OCI-LY1 (cell line): ENCODE data around the gene FKBP6.

Experiments
- H2AFZ ChIP-seq: fragments of 200-600 bp; sonication (generic), shearing (Covaris generic); 2 replicates; pipeline ENCODE4 v1.6.0; 2014; ENCODE audit warnings: antibody characterized with exemption, mild to moderate bottlenecking, low read length
- H3F3A ChIP-seq: fragments of 200-600 bp; sonication (generic), shearing (Covaris generic); 2 replicates; pipeline ENCODE4 v1.6.0; 2014; ENCODE audit warnings: mild to moderate bottlenecking, antibody characterized with exemption, low read length, moderate library complexity; ENCODE audit not compliant: insufficient read depth
- H3K27ac ChIP-seq: fragments of 200-600 bp; sonication (generic); 2 replicates; pipeline ENCODE4 v1.5.1; 2014; ENCODE audit warnings: low read length, mixed run types, mild to moderate bottlenecking, low read depth; ENCODE audit not compliant: poor library complexity, severe bottlenecking
- H3K27me3 ChIP-seq: fragments of 200-600 bp; sonication (generic); 2 replicates; pipeline ENCODE4 v1.6.0; 2014; ENCODE audit warnings: antibody characterized with exemption, mild to moderate bottlenecking, low read length, moderate library complexity; ENCODE audit not compliant: insufficient read depth
- H3K36me3 ChIP-seq: fragments of 200-600 bp; sonication (generic); 2 replicates; pipeline ENCODE4 v1.6.1; 2014; ENCODE audit warnings: mild to moderate bottlenecking, antibody characterized with exemption, low read length, moderate library complexity, mixed read lengths; ENCODE audit not compliant: insufficient read depth
- H3K4me1 ChIP-seq: fragments of 200-600 bp; sonication (generic); 2 replicates; pipeline ENCODE4 v1.5.1; 2014; ENCODE audit warnings: mild to moderate bottlenecking, low read length, moderate library complexity; ENCODE audit not compliant: insufficient read depth, severe bottlenecking
- H3K4me2 ChIP-seq: fragments of 200-600 bp; sonication (generic), shearing (Covaris generic); 2 replicates; pipeline ENCODE4 v1.6.1; 2014; ENCODE audit warnings: low read length
- H3K4me3 ChIP-seq: fragments of 200-600 bp; sonication (generic); 2 replicates; pipeline ENCODE4 v1.5.1; 2014; ENCODE audit warnings: low read length, low read depth, mild to moderate bottlenecking, mixed read lengths; ENCODE audit not compliant: poor library complexity, severe bottlenecking
- H3K79me2 ChIP-seq: fragments of 200-600 bp; shearing (Covaris generic); 2 replicates; pipeline ENCODE4 v1.6.1; 2016; ENCODE audit warnings: mixed run types, low read length, mixed read lengths; ENCODE audit not compliant: insufficient read depth
- H3K9ac ChIP-seq: fragments of 200-600 bp; sonication (generic), shearing (Covaris generic); 2 replicates; pipeline ENCODE4 v1.6.1; 2014; ENCODE audit warnings: mild to moderate bottlenecking, low read length, mixed read lengths
- H3K9me2 ChIP-seq: fragments of 200-600 bp; sonication (generic), shearing (Covaris generic); 2 replicates; pipeline ENCODE4 v1.6.1; 2014; ENCODE audit warnings: low read depth, mild to moderate bottlenecking, low read length, mixed read lengths
- H3K9me3 ChIP-seq: fragments of 200-600 bp; shearing (Covaris generic); 2 replicates; pipeline ENCODE4 v1.6.1; 2014; ENCODE audit warnings: low read length, mixed read lengths
- H4K20me1 ChIP-seq: fragments of 200-600 bp; sonication (generic), shearing (Covaris generic); 2 replicates; pipeline ENCODE4 v1.6.0; 2016; ENCODE audit warnings: mild to moderate bottlenecking, low read length; ENCODE audit not compliant: insufficient read depth
- EZH2 ChIP-seq: fragments of 200-600 bp; sonication (generic), shearing (Covaris generic); IDR thresholded peaks from 2 replicates; pipeline ENCODE4 v1.8.0; 2017; ENCODE audit warnings: borderline replicate concordance, mixed run types, mild to moderate bottlenecking, antibody characterized with exemption, low read length, moderate library complexity, mixed read lengths
- TF ChIP-seq, protein P1 (sequence below): fragments of 200-600 bp; sonication (generic), shearing (Covaris generic); IDR thresholded peaks from 2 replicates; pipeline ENCODE4 v1.5.1; 2017; ENCODE audit warnings: mild to moderate bottlenecking, antibody characterized with exemption, low read length, moderate library complexity, mixed read lengths

The FKBP6 gene

DNA sequence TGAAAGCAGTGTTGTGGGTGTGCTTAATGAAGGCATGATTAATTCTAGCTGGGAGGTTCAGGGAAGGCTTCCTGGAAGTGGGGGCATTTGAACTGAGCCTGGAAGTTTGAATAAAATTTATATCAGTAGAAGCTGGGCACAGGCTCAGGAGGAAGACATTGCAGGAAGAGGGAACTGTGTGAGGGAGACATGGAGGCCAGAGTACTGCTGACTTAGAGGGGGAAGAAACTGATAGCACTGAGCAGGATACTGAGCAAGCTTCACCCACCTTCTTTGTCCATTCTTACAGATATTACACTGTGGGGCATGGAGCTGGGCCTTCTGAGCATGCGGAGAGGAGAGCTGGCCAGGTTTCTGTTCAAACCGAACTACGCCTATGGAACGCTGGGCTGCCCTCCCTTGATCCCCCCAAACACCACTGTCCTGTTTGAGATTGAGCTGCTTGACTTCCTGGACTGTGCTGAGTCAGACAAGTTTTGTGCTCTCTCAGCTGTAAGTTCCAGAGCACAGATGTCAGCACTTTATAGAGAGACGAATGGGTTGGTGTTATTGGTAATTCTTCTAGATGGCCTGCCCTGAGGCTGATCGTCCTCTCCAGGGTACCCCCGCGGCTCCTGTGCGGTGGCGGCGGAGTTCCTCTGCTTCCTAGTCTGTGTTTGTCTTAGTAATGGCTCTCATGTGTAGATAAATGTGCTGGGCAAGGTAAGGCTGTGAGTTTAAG, 2.1 kb downstream of the FKBP6 start:
- H4K20me1 ChIP-seq = no peaks in the 10 kb centered on the region
- no peaks in the 10 kb centered on the region for H3K4me1 ChIP-seq
- H3K27ac ChIP-seq = no peak overlapping the region
- no peak overlapping the region for H3K4me2 ChIP-seq
- no peaks in the 10 kb centered on the region for H3K9me2 ChIP-seq
- no peaks in the 10 kb centered on the region for H3K36me3 ChIP-seq
- no peaks in the 10 kb centered on the region for H3F3A ChIP-seq
- H3K27me3 ChIP-seq = 0 out of 2 replicates have a peak, but pooled peaks cover 5% of the 10 kb centered on the region
- H2AFZ ChIP-seq = no peak overlapping the region
- H3K79me2 ChIP-seq = no peaks in the 10 kb centered on the region
- no peaks in the 10 kb centered on the region for H3K9me3 ChIP-seq
- TF ChIP-seq, protein P1, sequence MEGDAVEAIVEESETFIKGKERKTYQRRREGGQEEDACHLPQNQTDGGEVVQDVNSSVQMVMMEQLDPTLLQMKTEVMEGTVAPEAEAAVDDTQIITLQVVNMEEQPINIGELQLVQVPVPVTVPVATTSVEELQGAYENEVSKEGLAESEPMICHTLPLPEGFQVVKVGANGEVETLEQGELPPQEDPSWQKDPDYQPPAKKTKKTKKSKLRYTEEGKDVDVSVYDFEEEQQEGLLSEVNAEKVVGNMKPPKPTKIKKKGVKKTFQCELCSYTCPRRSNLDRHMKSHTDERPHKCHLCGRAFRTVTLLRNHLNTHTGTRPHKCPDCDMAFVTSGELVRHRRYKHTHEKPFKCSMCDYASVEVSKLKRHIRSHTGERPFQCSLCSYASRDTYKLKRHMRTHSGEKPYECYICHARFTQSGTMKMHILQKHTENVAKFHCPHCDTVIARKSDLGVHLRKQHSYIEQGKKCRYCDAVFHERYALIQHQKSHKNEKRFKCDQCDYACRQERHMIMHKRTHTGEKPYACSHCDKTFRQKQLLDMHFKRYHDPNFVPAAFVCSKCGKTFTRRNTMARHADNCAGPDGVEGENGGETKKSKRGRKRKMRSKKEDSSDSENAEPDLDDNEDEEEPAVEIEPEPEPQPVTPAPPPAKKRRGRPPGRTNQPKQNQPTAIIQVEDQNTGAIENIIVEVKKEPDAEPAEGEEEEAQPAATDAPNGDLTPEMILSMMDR = no peak
- TF ChIP-seq EZH2 = no peak
- no peak overlapping the region for H3K4me3 ChIP-seq
- no peak overlapping the region for H3K9ac ChIP-seq

DNA sequence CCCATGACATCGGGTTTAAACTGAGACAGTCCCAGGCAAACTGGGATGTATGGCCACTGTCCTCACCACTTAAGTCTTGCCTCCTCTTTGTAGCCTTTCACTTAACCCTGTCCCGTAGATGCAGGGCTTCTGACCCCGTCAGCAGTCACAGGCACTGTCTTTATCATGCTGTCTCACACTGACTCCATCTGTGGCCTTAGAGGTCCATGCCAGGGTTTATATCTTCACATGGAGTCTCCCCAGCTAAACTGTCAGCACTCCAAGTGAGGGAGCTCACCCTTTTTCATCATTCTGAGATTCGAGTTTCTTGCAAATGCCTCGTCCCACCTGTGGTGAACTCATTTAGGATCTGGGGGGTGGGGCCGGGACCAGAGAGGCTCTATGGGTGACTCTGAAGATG, 2.8 kb downstream of the FKBP6 start:
- Histone ChIP-seq H3K27ac (no peak overlapping the region), H3K4me2 (no peak overlapping the region), H3K79me2 (no peaks in the 10 kb centered on the region), H2AFZ (no peak overlapping the region), H3K9ac (no peak overlapping the region), H4K20me1 (no peaks in the 10 kb centered on the region), H3K4me1 (no peaks in the 10 kb centered on the region), H3K9me3 (no peaks in the 10 kb centered on the region), H3K27me3 (0 out of 2 replicates have a peak, but pooled peaks cover 5% of the 10 kb centered on the region), H3K36me3 (no peaks in the 10 kb centered on the region), H3K9me2 (no peaks in the 10 kb centered on the region), H3F3A (no peaks in the 10 kb centered on the region), H3K4me3 (no peak overlapping the region)
- TF ChIP-seq EZH2 = no peak
- TF ChIP-seq, protein P1 = no peak

DNA sequence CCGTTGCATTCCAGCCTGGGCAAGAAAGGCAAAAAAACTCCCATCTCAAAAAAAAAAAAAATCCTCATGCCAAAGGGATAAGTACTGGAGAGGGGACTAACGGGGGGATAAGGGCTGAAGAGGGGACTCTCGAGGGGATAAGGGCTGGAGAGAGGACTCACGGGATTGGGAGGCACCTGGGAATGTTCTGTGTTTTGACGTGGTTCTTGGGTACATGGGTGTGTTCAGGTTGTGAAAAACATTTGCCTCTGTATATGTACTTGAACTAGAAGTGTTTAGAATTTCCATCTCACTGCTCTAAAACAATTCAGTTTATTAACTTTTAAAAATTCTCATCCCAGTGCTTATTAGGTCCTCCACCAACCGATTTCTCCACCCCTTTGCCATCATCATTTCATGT, 4.5 kb downstream of the FKBP6 start:
- Histone ChIP-seq H3K27ac (no peak overlapping the region), H3K79me2 (no peaks in the 10 kb centered on the region), H4K20me1 (no peaks in the 10 kb centered on the region), H3K27me3 (peaks cover 8% of the 10 kb centered on the region; the same call in 1 of the 2 replicates), H3K4me1 (no peaks in the 10 kb centered on the region), H2AFZ (no peak overlapping the region), H3K9ac (no peak overlapping the region), H3K4me3 (no peak overlapping the region), H3K36me3 (no peaks in the 10 kb centered on the region), H3K9me3 (no peaks in the 10 kb centered on the region), H3K4me2 (no peak overlapping the region), H3K9me2 (no peaks in the 10 kb centered on the region), H3F3A (no peaks in the 10 kb centered on the region; the same call in 1 of the 2 replicates)
- TF ChIP-seq EZH2 = no peak
- TF ChIP-seq, protein P1 = no peak
